Fibroblast of skin of left quadriceps (primary cell): ENCODE results near the gene ADCYAP1R1.

Source experiments
- DNase-seq, 2 experiments: peaks; one replicate each; pipeline ENCODE4 v3.0.0-alpha.2; 2013; ENCODE audit warnings: low read depth in 2 of 2

Gene ADCYAP1R1

DNA sequence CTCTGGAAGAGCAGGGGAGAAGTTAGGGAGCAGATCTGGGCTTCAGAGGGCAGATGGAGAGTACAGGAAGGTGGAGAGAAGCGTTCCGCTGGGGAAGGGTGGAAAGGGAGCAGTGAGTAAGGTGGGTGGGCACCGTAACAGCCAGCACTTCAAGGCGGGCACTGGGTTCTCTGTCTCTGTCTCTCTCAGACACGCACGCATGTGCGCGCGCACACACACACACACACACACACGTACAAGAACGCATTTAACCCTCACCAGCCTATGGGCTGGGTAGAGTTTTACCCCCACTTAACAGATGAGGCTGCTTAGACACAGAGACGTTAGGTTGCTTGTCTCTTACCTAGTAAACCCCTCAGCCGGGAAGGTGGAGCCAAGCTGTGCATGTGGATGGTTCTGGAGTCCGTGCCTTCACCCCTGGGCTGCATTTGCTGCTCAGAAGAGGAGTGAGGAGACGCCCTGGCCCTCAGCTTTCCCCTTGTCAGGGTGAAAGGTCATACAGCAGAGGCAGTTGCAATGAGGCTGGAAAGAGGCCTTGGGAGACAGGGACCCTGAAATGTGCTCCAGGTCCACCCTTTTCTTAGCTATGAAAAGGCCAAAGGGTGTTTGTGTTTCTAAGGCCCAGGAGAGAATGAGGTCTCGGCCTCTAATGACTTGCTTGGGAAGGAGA, 16.0 kb downstream of the ADCYAP1R1 start:
- DNase-seq, result no peak

DNA sequence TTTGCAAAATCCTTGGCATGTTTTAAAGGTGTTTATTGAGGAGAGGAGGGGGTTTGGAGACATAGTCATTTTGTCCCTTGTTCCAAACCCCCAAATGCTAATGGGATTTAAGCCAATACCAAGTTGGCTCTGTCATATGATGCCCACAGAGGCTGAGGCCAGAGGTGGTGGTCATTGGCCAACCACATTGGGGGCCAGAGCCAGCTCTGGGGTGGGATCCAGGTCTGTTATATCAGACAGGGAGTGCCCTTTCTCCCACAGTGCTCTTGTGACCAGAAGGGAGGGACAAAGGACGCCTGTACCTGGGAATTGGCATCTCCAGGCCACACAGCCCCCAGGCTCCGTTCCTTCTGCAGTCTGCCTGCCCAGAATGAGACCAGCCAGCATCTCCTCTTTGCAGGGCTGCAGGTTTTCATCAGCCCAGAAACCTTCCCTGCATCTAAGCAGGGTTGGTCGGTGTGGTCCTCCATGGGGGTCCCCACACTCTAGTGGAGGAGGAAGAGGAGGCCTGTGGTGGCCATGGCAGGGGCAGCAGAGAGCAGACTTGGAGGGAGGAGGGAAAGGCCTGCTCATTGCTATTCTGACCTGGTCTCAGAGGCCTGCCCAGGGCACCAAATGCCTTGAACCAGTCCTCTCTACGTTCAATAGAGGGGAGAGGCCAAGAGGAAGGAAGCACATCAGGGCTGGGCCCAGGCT, 17.9 kb downstream of the ADCYAP1R1 start:
- DNase-seq, result no peak

DNA sequence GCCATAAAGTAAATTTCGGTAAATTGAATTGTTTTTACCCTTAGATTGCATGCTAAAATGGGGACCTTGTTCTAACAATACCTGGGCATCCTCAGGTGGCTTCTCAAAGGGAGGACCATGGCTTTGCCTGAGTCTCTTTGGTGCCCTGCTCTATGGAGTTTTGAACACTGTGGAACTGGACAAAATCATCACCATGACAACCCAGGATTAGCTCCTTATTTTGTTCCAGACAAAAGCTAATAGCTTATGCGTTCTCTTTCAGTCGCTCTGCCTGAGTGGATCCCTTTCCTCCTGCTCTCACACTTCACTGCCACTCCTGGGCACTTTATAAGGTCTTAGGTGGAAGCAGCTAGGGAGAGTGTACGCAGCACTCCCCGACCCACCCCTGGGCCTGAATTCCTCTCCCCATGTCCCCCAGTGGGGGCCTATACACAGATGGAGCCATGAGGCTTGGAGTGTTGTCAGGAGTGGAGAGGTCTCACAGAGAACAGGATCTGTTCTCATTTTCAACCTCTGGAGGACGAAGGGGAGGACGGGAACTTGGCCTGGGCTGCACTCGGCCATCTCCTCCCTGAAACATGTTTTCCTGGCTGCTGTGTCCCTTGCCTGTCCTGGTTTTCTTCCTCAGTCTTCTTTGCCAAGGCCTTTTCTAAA, 19.0 kb downstream of the ADCYAP1R1 start:
- DNase-seq, result no peak

DNA sequence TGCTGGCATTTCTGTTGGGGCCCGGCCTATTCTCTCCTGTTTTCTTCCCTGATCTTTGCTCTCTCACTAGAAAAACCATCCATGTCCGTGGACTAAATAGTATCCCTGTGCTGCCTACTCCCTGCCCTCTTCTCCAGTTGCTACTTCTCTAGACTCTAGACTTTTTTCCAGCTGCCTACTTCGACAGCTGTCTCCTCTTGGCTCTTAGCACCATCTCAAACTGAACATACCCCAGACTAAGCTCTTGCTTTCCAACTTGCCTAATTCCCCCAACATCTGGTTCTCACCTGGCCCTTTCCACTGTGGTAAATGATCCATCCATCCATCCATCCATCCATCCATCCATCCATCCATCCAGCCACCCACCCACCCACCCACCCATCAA, 19.5 kb downstream of the ADCYAP1R1 start:
- no peak for DNase-seq

DNA sequence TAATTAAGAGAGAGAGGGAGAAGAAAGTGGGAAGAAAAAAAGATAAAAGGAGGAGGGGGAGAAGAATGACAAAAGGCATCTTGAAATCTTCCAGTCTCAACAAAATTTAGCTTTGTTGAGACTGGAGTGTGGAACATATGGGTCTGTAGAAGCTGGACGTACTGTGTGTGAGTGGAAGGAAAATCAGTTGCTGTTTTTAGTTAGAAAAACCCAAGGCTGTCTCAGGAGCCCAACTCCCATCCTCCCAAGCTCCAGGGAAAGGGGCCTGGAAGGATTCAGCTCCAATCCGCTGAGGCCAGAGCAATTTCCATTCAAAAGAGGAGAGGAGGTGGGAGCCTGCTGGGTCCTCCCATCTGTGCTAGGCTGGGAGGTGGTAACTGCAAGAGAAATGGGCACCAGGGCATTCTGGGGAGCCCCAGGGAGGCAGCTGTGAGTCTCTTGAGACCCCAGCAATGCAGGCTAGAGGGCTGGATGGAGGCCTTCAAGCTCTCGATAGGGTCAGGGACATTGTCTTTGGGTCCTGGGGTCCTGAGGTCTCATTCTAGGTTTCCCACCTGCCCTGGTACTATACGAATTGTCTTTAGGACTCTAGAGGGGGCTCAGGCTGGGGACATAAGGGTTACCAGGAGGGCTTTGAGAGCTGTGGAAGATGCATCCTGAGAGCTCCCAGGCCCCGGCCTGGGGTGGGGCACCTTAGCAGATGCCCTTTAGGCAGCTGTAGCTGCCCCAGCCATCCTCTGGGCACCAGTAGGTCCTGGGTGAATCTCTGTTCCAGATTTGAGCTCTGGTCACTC, 21.4 kb downstream of the ADCYAP1R1 start:
- no peak for DNase-seq

DNA sequence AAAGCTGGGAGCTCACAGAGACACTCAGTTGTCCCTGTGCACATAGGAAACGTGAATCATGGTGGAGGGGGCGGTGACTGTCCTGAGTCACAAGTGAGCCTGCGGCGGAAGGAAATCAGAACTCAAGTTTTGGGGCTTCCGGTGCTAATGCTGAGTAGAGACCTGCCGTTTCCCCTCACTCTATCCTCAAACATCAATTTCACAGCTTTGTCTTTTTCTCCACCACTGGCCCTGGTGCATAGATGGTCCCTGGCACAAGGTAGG, 21.9 kb downstream of the ADCYAP1R1 start:
- no peak for DNase-seq

DNA sequence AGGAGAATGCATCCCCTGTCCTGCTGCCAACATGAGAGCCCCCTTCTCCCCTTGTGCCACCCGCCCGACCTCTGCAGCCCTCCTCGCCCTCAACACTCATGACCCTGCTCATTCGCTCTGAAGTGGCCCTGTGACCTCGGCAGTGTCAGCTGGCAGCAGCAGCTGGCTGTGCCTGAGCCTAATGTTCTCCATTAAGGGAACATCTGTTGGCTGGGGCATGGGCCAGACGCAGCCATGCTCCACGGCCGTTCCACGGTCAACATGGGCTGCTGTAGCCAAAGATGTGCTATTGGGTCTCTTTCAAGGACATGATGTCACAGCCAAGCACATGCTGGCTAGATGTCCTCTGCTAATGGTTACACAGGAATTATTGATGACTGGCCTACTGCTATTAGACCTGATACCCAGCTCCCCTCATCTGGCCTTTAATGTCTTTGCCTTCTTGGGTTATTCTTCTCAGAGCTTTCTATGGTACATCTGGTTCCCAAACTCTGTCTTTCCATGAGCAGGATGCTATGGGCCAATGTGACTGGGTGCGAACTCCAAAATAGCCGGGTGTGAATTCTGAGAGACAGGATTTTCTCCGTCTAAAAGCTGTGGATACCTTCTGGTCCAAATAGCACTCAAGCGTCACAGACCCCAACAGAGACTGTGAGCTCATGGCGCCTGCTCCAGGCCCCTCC, 22.4 kb downstream of the ADCYAP1R1 start:
- DNase-seq, result no peak

DNA sequence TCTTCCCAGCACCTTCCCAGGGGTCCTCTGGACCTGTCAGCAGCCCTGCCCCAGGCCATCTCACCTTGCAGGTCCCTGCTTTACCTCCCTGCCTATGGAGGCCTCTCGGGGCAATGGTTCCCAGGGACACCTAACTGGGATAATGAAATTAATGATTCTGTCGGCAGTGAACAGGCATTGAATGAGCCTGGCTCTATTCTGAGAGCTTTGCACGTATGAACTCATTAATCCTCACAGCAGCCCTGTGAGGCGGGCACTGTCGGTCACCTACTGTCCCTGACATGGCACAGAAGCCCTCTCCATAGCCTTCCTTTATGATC, 22.9 kb downstream of the ADCYAP1R1 start:
- DNase-seq, result no peak

DNA sequence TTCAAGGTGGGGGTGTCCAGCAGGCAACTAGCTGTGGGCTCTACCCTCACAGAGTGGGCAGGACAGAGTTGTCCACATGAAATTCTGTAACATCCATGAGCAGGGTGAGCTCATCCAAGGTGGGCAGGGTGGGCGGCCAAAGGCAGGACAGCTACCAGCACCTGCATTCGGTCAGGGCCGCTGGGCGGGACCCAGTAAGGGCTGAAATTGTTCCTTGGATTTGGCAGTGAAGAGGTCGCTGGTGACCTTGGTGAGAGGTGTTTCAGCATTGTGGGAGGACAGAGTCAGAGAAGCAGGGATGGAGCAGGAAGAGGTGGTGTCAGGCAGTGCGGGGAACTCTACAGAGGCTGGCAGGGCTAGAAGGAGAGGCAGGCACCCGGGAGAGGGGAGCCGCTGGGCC, 23.9 kb downstream of the ADCYAP1R1 start:
- DNase-seq, result no peak

DNA sequence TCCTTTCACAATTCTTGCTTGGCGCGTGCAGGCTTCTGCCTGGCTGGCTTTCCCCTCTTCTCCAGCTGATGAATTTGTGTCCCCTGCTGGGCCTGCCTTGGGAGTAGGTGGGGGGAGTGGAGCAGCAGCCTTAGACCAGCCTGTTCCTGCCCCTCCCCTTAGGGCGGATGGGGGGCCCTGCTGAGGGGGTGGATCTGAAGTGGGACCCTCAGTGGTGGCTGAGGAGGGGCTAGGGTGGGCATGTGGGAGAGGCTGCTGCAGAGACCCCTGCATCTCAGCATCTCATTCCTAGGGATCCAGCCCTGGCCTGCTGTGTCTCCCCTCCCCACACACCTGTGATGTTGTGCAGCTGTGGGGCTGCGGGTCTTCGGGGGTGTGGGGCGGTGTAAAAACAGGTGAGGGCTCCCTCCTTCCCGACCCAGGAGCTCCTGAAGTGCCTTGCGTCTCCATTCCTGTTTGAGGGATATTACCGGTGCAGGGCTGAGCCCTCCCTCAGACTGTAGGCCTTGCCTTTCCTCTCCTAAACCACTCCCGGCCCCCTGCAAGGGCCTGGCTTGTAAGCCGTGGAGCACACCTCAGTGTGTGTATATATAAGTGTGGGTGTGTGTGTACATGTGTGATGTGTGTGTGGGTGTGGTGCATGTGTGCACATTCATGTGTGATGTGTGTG, 24.7 kb downstream of the ADCYAP1R1 start:
- no peak for DNase-seq

DNA sequence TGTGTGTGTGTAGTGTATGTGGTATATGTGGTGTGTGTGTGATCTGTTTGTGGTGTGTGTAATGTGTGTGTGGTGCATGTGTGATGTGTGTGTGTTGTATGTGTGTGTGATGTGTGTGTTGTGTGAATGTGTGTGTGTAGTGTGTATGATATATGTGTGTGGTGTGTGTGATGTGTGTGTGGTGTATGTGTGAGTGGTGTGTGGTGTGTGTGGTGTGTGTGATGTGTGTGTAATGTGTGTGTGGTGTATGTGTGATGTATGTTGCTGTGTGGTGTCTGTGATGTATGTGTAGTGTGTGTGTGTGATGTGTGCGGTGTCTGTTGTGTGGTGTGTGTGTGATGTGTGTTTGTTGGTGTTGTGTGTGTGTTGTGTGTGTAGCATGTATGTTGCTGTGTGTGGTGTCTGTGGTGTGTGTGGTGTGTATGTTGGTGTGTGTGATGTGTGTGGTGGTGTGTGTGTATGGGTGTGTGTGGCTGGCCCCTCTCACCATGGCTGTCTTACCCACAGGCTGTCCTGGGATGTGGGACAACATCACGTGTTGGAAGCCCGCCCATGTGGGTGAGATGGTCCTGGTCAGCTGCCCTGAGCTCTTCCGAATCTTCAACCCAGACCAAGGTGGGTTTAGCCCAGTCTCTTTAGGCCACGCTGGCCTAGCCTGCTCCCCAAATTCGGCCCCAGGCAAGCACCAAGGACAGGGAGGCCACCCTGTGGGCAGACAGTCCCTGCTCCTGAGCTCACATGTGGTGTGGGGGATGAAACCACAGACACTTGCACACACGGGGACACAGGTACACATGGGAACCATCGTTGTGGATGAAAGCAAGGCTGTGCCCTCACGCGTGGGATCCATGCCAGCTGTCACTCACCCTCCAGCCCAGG, 25.6 kb downstream of the ADCYAP1R1 start:
- DNase-seq, result no peak

DNA sequence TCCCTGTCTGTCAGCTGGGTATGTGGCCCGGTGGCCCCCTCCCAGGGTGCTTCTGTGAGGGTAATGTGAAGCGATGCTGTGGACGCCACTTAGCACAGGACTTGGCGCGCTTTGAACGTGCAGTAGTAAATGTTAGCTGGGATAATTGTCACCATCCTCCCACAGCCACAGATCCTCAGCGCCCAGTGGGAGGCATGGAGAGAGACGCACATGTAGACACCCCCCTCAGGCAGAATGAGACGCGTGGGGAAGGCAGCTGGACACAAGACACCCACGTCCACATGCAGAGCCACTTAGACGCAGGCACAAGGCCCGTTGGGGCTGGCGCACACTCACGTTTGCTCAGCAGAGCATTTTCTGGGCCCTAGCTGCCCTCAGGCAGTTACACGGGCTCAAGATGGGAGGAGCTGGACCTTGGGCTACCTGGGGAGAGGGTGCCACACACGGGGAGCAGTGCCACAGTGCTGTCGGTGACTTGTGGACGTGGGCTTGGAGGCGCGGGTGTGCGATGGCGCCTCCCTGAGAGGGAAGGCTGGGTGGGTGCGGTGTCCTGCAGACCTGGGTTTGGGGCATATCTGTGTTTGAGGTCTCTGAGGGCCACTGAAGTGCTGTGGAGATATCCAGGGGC, 26.4 kb downstream of the ADCYAP1R1 start:
- DNase-seq, result no peak

DNA sequence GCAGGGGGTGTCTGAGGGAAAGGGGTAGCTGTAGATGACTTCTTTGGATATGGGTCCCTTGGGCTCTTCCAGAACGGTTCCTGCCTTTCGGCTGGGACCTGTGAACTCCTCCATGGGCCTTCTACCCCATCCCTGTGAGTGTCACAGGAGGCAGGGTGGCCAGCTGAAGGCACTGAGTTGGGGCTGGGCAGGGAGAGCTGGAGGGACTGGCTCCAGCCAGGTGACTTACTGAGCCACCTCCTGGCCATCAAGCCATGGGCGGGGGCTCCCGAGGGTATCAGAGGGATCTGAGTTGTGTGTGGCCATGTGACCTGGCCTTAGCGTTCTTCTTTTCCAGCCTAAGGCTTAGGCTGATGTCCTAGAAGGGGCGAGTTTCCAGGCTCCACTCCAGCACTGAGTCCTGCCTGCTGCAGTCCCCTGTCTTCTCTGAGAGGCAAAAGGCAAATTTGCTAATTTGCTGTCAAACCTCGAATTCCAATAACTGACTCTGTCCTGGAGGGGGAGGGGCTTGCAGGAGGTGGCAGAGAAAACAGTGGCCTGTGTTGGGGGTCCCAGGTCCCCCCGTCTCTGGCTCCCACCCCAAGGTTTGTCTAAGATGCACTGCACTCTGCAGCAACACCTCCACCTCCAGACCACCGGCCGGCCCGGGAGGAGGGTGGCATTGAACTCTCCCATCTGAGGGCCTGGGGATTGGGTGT, 27.2 kb downstream of the ADCYAP1R1 start:
- no peak for DNase-seq

DNA sequence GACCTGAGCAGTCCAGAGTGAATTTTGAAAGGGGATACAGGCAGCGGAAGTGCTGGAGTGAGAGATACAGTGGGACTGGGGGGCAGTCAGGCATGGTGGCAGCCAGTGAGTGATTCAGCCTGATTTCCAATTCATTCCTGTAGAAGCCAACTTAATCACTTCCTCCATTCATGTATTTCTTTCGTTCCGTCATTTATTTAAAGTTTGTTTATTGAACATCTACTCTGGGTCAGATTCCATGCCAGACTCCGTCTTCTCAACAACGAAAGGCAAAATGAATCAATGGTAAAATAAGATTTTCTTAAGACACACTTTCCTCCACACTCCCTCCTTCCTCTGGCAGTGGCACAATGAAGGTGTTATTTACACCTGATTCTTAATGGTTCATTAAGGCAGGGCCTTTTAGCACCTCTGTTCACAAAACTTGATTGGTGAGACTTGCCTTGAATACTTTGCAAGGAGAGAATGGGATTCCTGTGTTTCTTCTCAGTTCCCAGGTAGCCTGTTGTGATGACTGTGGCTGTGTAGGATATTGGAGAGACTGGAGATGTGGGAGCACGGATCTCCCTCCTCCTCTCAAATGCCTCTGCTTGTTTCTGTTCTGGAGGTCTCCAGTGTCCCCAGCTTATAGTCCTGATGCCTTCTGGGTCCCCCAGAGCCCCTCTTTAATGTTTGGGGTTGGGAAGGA, 27.9 kb downstream of the ADCYAP1R1 start:
- no peak for DNase-seq

DNA sequence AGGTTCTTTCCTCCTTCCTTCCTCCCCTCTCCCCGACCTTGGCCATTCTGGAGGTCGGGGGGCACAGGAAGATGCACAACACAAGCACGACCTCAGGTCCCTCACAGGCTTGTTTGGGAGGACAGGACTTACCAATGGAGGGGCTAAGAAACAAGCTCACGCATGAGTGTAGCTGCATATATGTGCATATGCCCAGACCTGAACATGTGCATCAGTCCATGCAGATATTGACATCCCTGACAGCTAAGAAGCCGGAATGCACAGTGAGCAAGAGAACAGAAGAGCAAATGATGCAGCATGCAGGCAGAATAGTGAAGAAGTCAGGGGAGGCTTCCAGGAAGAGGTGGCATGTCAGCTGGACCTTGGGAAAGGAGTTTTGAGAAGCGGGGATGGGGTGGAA, 28.7 kb downstream of the ADCYAP1R1 start:
- DNase-seq, result no peak

DNA sequence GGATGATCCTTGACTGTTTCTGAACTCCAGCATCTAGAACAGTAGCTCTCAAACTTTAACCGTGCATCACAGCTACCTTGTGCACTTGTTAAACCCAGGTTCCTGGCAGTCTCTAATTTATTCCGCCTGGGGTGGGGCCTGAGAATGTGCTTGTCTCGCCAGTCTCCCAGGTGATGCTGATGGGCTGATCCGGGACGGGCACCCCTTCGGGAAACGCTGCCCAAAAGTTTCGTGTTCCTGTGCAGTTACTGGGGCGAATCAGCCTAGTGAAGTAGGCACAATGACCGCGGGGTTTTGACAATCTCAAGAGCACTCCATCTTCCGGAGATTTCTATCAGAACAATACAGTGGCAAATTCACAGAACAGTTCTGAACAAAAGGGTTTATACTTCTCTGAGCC, 29.9 kb downstream of the ADCYAP1R1 start:
- DNase-seq, result no peak

DNA sequence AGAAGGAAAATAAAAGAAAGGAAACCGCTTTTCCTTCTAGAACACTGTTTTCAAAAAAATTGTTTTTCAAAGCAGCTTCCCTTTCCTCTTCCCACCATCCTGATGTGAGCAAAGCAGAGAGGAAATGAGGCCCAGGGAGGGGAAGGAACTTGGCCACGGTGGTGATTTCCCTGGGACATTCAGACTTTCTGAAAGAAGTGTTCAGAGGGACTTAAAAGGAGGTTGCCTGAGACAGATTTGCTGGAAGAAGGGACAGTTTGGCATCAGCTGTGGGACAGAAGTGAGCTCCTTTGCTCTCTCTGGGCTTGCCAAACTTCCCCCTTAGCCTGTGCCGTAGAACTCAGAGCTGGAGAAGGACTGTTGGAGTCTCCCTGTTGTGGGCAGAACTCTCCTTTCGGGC, 30.3 kb downstream of the ADCYAP1R1 start:
- DNase-seq, result no peak

DNA sequence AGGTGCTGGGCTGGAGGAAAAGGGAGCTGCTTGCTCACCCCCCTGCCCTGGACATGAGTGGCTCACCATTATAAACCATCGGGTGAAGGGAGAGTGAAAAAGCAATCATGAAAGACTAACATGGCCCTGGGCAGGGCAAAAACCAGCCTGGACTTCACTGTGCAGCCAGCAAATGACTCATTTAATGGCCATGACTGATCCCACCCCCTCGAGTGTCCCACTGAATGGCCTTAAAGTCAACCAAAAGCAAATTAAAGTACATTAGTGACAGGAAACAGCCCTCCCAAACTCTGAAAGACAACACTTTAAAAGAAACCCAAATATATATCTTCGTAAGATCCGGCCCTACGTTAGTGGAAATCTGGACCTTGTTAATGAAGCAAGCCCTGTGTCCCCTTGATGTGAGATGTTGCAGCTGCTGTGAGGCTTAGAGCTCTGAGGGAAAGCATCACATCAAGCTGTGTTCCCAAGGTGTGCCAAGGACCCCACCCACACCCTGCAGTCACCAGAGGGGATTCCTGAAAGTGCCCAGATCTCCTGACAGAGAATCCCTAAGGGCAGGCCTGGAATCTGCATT, 31.2 kb downstream of the ADCYAP1R1 start:
- DNase-seq, result no peak

DNA sequence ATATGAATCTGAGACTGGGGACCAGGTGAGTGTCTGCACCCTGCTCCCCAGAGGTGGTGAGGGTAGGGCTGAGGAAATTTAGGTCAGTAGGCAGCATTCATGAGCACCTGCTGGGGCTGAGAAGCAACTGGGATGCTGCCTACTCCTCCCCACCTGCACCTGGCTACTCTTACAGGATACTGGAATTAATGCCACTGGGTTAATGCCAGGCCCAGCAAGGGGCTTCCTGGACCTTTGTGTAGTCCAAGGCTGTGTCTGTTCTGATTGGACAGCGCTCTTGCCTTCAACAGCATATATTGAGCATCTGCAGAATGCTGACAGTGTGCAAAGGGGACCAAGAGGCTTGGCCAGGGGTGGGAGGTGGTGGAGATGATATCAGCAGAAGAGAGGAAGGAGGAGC, 32.1 kb downstream of the ADCYAP1R1 start:
- DNase-seq, result no peak
